Astrocyte of the hippocampus (primary cell): ENCODE results near the gene SIT1.

Experiments used
- DNase-seq: peaks from one replicate; pipeline ENCODE4 v3.0.0; 2011; ENCODE audit warnings: low read depth, low spot score

The SIT1 gene

DNA sequence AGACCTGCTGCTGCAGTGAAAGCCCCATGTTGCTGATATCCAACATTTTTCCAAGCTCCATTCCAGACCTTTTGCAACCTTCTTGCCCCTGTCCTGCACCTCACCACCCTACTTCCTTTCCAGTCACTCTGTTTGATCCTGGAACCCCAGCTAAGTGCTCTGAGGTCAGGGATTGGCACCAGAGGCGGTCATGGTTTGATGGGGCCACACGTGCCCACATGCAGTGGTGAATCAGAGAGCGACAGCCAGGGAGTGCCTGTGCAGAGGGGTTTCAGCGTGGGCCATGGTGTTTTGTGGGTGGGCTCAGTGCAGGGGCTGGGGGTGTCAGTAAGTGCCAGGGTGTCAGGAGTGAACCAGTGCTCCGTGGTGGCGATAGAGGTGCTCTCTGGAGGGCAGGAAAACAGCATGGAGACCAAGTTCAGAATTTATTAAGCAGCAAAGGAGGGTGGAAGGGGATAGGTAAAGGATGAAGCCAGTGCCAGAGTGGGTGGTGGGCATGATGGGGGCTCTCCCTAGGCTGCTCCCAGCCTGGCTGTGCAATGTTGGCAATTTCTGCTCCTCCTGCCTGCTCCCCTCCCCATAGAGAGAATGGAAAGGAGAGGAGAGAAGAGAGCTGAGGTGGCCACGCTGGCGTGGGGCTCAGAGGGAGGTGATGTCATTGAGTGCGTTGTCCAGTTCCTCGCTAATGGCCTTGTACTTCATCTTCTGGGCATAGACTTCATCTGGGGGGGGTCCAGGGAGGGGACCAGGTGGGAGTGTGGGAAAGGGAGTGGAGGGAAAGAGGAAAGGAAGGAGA is 32.0 kb upstream of the SIT1 start:
- DNase-seq = no peak

DNA sequence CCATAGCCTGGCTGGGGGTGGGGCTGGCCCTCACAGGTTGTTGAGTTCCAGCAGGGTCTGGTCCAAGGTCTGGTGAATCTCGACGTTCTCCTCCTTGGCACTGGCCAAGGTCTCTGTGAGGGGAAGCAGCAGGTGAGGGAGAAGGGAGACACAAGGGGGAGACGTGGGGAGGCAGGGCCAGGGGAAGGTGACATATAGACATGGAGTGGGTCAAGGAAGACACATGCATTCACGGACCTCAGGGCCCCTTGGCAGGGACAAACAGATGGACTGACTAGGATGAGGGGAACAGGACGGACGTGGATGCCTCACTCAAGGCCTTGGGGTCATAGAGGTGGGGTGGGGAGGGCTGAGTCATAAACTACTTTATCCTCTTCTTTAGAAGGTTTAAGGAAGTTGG is 31.3 kb upstream of the SIT1 start:
- no peak for DNase-seq

GRCh38 chr9:35681341-35682002 is 30.7 kb upstream of the SIT1 start:
- peak; percentile 37 for DNase-seq

GRCh38 chr9:35680331-35681105 is 29.8 kb upstream of the SIT1 start:
- DNase-seq = peak; percentile 83

DNA sequence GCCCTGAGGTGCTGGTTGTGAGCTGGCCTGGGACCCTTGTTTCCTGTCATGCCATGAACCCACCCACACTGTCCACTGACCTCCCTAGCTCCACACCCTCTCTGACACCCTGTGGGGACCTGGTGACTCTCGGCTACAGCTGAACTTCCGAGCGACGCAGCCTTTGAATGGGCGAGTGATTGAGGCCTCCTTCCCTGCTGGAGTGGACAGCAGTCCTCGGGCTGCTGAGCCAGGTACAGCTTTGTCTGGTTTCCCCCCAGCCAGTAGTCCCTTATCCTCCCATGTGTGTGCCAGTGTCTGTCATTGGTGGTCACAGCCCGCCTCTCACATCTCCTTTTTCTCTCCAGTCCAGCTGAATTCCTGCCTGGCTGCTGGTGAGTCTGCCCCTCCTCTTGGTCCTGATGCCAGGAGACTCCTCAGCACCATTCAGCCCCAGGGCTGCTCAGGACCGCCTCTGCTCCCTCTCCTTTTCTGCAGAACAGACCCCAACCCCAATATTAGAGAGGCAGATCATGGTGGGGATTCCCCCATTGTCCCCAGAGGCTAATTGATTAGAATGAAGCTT is 29.1 kb upstream of the SIT1 start:
- DNase-seq = peak; percentile 52

- DNase-seq = no peak
Observed at GRCh38 chr9:35679091-35679490, 28.4 kb upstream of the SIT1 start.

DNA sequence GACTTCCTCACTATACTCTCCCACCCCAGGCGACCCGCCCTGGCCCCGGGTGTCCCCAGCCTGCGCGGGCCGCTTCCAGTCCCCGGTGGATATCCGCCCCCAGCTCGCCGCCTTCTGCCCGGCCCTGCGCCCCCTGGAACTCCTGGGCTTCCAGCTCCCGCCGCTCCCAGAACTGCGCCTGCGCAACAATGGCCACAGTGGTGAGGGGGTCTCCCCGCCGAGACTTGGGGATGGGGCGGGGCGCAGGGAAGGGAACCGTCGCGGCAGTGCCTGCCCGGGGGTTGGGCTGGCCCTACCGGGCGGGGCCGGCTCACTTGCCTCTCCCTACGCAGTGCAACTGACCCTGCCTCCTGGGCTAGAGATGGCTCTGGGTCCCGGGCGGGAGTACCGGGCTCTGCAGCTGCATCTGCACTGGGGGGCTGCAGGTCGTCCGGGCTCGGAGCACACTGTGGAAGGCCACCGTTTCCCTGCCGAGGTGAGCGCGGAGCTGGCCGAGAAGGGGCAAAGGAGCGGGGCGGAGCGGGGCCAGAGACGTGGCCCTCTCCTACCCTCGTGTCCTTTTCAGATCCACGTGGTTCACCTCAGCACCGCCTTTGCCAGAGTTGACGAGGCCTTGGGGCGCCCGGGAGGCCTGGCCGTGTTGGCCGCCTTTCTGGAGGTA is 25.1 kb upstream of the SIT1 start:
- peak; percentile 61 for DNase-seq

DNA sequence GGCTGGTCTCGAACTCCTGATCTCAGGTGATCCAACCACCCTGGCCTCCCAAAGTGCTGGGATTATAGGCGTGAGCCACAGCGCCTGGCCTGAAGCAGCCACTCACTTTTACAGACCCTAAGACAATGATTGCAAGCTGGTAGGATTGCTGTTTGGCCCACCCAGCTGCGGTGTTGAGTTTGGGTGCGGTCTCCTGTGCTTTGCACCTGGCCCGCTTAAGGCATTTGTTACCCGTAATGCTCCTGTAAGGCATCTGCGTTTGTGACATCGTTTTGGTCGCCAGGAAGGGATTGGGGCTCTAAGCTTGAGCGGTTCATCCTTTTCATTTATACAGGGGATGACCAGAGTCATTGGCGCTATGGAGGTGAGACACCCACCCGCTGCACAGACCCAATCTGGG is 24.5 kb upstream of the SIT1 start:
- no peak for DNase-seq

- DNase-seq = no peak
Observed at GRCh38 chr9:35674025-35674361, 23.3 kb upstream of the SIT1 start.

DNA sequence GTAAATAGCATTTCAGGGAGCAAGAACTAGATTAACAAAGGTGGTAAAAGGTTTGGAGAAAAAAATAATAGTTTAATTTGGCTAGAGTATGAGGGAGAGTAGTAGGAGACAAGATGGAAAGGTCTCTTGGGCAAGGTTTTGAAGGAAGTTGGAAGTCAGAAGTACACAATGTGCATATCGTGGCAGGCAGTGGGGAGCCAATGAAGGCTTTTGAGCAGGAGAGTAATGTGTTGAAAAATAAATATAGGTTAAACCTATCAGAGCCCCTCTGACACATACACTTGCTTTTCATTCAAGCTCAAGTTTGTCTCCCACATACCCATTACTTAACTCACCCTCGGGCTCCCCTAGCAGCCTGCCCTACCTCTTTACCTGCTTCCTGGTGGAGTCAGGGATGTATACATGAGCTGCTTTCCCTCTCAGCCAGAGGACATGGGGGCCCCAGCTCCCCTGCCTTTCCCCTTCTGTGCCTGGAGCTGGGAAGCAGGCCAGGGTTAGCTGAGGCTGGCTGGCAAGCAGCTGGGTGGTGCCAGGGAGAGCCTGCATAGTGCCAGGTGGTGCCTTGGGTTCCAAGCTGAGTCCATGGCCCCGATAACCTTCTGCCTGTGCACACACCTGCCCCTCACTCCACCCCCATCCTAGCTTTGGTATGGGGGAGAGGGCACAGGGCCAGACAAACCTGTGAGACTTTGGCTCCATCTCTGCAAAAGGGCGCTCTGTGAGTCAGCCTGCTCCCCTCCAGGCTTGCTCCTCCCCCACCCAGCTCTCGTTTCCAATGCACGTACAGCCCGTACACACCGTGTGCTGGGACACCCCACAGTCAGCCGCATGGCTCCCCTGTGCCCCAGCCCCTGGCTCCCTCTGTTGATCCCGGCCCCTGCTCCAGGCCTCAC is 22.6 kb upstream of the SIT1 start, which contains the start of gene CA9:
Gene CA9 (plus strand): TSS at position 797 of the 893 bp plus-strand sequence. CDS start 32 bp downstream, at position 829.
- no peak for DNase-seq

DNA sequence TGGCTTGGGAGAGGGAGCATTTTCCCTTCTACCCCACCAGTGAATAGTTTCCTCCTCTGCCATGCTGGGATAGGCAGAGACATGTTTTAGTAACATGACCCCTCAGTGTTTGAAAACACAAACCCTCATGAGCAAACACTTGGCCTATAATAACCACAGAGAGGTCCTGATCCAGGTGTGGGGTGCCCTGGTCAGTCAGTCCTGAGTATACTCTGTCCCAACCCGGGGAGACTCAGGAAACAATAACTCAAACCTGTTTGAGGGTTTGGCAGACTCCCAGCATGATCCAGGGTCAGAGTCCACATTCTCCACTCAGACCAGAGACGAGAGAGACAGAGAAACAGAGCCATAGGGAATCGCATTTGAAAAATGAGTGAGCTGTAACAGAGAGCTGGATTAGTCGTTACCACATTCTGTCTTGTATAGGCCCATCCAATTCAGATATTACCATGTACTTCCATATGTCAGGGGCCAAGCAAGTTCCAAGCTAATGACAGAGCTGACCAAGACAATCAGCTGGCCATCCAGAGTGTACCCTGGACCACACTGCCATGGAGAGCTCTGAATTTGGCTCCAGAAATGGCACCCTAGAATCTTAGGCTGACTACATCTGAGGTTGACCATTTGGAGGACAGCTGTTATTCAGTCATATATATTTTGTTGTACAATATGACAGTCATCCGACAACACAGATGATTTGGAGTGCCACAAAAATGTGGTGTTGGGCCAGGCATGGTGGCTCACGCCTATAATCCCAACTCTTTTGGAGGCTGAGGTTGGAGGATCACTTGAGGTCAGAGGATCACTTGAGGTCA is 18.8 kb upstream of the SIT1 start:
- peak; percentile 25 for DNase-seq

- no peak for DNase-seq
Observed at GRCh38 chr9:35667939-35668338, 17.2 kb upstream of the SIT1 start.

- no peak for DNase-seq
Observed at GRCh38 chr9:35666549-35666948, 15.8 kb upstream of the SIT1 start.

- DNase-seq = peak; percentile 83
Observed at GRCh38 chr9:35666045-35666444, 15.3 kb upstream of the SIT1 start.

DNA sequence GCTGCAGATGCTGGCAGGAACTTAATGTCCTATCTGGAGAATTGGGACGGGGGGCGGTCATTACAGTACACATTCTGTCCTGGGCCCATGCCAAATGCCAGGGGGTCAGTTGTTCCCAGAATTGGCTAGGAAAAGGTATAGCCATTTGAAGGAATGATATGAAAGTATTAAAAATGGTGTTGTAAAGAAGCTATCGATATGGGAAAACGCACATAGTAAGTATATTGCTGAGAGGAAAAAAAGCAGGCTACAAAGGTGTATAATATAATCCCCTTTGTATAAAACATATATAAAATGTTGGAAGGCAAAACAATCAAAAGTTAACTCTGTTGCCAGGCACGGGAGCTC is 14.7 kb upstream of the SIT1 start:
- DNase-seq = no peak

- peak; percentile 93 for DNase-seq
Observed at GRCh38 chr9:35664531-35665470, 14.1 kb upstream of the SIT1 start, which contains the start of gene ARHGEF39. ARHGEF39 (minus strand) TSS chr9:35665195; CDS start chr9:35665169, 26 bp downstream.

- no peak for DNase-seq
Observed at GRCh38 chr9:35662437-35662836, 11.7 kb upstream of the SIT1 start.

GRCh38 chr9:35661756-35662350 is 11.1 kb upstream of the SIT1 start:
- no peak for DNase-seq
